T-helper 1 cell treated with Interleukin-12 subunit alpha and Interleukin-12 subunit beta and Interleukin-4 antibody, amounts not matched to agents 30 ng/mL and 1 ng/mL, for 36 hours (primary cell): ENCODE data around the gene ETFA. TPM values are rescaled to one million over a fixed set of nuclear protein-coding genes. Genes with fewer than 3 reads are reported as not detected.
"Not testable (repeated sequence)": the region's sequence is repeated elsewhere in the genome, so short reads cannot be mapped to it uniquely, and the experiment has no call there.

Experiments
- intact Hi-C: fragments of 100-400 bp; cut with micrococcal nuclease; formaldehyde crosslinking; loops from one replicate; pipeline ENCODE4 v1.15.1; 2024
- total RNA-seq: library from RNA; stranded (reverse); gene quantifications from 2 replicates; pipeline ENCODE4 v1.2.3, GENCODE V29; 2022

The ETFA gene
- total RNA-seq, 1 donor from 2014 or later: 97.8 TPM

- intact Hi-C loops: loop anchor here (1.0 kb wide), 3 partner anchors 25 to 51 kb away; partner anchors contain the start of gene ETFA
Observed at GRCh38 chr15:76286271-76286879, 24.9 kb downstream of the ETFA start.

- intact Hi-C loops: no loop called here
Observed at GRCh38 chr15:76285241-76285825, 25.9 kb downstream of the ETFA start.

GRCh38 chr15:76282465-76282864 lies 28.8 kb downstream of the ETFA start:
- intact Hi-C loops: no loop called here

- intact Hi-C loops: no loop called here
Observed at GRCh38 chr15:76278651-76279050, 32.6 kb downstream of the ETFA start.

- intact Hi-C loops: no loop called here
Observed at GRCh38 chr15:76274821-76275220, 36.4 kb downstream of the ETFA start.

- intact Hi-C loops: no loop called here
Observed at GRCh38 chr15:76274226-76274625, 37.0 kb downstream of the ETFA start.

GRCh38 chr15:76270876-76271275 lies 40.4 kb downstream of the ETFA start:
- intact Hi-C loops: no loop called here

- intact Hi-C loops: no loop called here
Observed at GRCh38 chr15:76267077-76267476, 44.2 kb downstream of the ETFA start.

GRCh38 chr15:76265769-76266168 lies 45.5 kb downstream of the ETFA start:
- intact Hi-C loops: not testable (repeated sequence)

- intact Hi-C loops: no loop called here
Observed at GRCh38 chr15:76260246-76260938, 50.9 kb downstream of the ETFA start.

GRCh38 chr15:76259392-76259791 lies 51.9 kb downstream of the ETFA start:
- intact Hi-C loops: no loop called here

GRCh38 chr15:76258460-76258859 lies 52.8 kb downstream of the ETFA start:
- intact Hi-C loops: no loop called here

- intact Hi-C loops: no loop called here
Observed at GRCh38 chr15:76253691-76254473, 57.4 kb downstream of the ETFA start.

GRCh38 chr15:76252249-76252648 lies 59.0 kb downstream of the ETFA start:
- intact Hi-C loops: no loop called here

GRCh38 chr15:76251717-76252116 lies 59.6 kb downstream of the ETFA start:
- intact Hi-C loops: no loop called here

GRCh38 chr15:76245072-76245610 lies 66.1 kb downstream of the ETFA start:
- intact Hi-C loops: no loop called here

- intact Hi-C loops: loop anchor here (5.0 kb wide), 1 partner anchor 773 kb away; no protein-coding TSS in a partner anchor
Observed at GRCh38 chr15:76239786-76240185, 71.5 kb downstream of the ETFA start.

- intact Hi-C loops: loop anchor here (5.0 kb wide), 1 partner anchor 776 kb away; no protein-coding TSS in a partner anchor
Observed at GRCh38 chr15:76236350-76236749, 74.9 kb downstream of the ETFA start.

- intact Hi-C loops: loop anchor here (1.0 to 5.0 kb wide), 5 partner anchors 51 to 777 kb away; no protein-coding TSS in a partner anchor
Observed at GRCh38 chr15:76235186-76235826, 76.0 kb downstream of the ETFA start.

GRCh38 chr15:76234337-76234889 lies 76.9 kb downstream of the ETFA start:
- intact Hi-C loops: no loop called here

GRCh38 chr15:76233921-76234320 lies 77.3 kb downstream of the ETFA start:
- intact Hi-C loops: no loop called here
